ENCODE data around the gene COX5A.

DNA sequence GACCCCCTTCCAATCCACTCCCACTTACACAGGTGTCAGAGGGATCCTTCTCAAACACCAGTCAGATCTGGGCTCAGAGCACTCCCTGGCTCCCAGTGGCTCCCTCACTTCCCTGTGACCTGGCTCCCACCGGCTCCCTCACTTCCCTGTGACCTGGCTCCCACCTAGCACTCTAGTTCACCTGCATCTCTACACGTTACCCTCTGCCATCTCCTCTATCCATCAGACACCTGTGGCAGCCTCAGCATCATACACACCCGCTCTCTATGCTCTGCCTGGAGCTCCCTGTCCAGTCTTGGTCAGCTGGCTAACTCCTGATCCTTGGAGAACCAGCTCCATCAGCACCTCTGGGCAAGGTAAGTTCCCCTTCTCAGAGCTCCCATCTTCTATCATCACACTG is 13.1 kb upstream of the COX5A start:
- TF ChIP-seq CTCF (IDR thresholded peaks at IDR 0.05) (no peak), POLR2A (IDR thresholded peaks at IDR 0.05) (no peak)
